HS-5 (cell line): ENCODE measurements around the gene DOK4.
"Not testable (repeated sequence)": the region's sequence is repeated elsewhere in the genome, so short reads cannot be mapped to it uniquely, and the experiment has no call there.

Experiments
- DNase-seq: peaks from one replicate; pipeline ENCODE4 v3.0.0-alpha.2; 2012; ENCODE audit warnings: low read depth

Gene DOK4

GRCh38 chr16:57446531-57447185 lies 39.6 kb downstream of the DOK4 start:
- DNase-seq: no peak

GRCh38 chr16:57445510-57445909 lies 40.8 kb downstream of the DOK4 start:
- DNase-seq: no peak

GRCh38 chr16:57444711-57445110 lies 41.6 kb downstream of the DOK4 start:
- DNase-seq: no peak

GRCh38 chr16:57440551-57440950 lies 45.7 kb downstream of the DOK4 start:
- not testable (repeated sequence) for DNase-seq

GRCh38 chr16:57439947-57440346 lies 46.3 kb downstream of the DOK4 start:
- not testable (repeated sequence) for DNase-seq

- no peak for DNase-seq
Measured at GRCh38 chr16:57435838-57436237, 50.5 kb downstream of the DOK4 start.

- no peak for DNase-seq
Measured at GRCh38 chr16:57434003-57434402, 52.3 kb downstream of the DOK4 start.

- no peak for DNase-seq
Measured at GRCh38 chr16:57432989-57433388, 53.3 kb downstream of the DOK4 start.

- DNase-seq: no peak
Measured at GRCh38 chr16:57432505-57432904, 53.8 kb downstream of the DOK4 start.

- DNase-seq: no peak
Measured at GRCh38 chr16:57430955-57431354, 55.3 kb downstream of the DOK4 start.

GRCh38 chr16:57427824-57428223 lies 58.5 kb downstream of the DOK4 start:
- no peak for DNase-seq

GRCh38 chr16:57427307-57427706 lies 59.0 kb downstream of the DOK4 start:
- no peak for DNase-seq

- no peak for DNase-seq
Measured at GRCh38 chr16:57426356-57426755, 59.9 kb downstream of the DOK4 start.

- no peak for DNase-seq
Measured at GRCh38 chr16:57424583-57424982, 61.7 kb downstream of the DOK4 start.

- no peak for DNase-seq
Measured at GRCh38 chr16:57423152-57423551, 63.1 kb downstream of the DOK4 start.

- no peak for DNase-seq
Measured at GRCh38 chr16:57422026-57422944, 64.0 kb downstream of the DOK4 start.
